OCI-LY3 (cell line): Measurements from ENCODE around the gene ASAP2.

ENCODE experiments used
- H2AFZ ChIP-seq: fragments of 200-600, 300-600 bp; shearing (Covaris generic); 2 replicates; pipeline ENCODE4 v1.6.0; 2014; ENCODE audit warnings: antibody characterized with exemption, low read depth, low read length
- H3K27ac ChIP-seq: fragments of 200-600, 300-600 bp; sonication (generic); 2 replicates; pipeline ENCODE4 v1.5.1; 2014; ENCODE audit warnings: mild to moderate bottlenecking, low read length, moderate library complexity, mixed read lengths
- H3K27me3 ChIP-seq: fragments of 200-600, 300-600 bp; sonication (generic); 2 replicates; pipeline ENCODE4 v1.6.1; 2014; ENCODE audit warnings: low read depth, low read length, mixed read lengths
- H3K36me3 ChIP-seq: fragments of 200-600, 300-600 bp; sonication (generic); replicated peaks from 2 replicates; pipeline ENCODE3; 2014; ENCODE audit warnings: low read depth, low read length, mixed read lengths
- H3K4me1 ChIP-seq: fragments of 300-600, 200-600 bp; sonication (generic); 2 replicates; pipeline ENCODE4 v1.6.1; 2014; ENCODE audit warnings: low read length, mixed read lengths
- H3K4me2 ChIP-seq: fragments of 200-600, 300-600 bp; sonication (generic); 2 replicates; pipeline ENCODE4 v1.6.1; 2014; ENCODE audit warnings: low read length, mixed read lengths
- H3K4me3 ChIP-seq: fragments of 300-600, 200-600 bp; sonication (generic); 2 replicates; pipeline ENCODE4 v1.5.1; 2014; ENCODE audit warnings: antibody characterized with exemption, mild to moderate bottlenecking, low read length, moderate library complexity
- H3K79me2 ChIP-seq: fragments of 300-600, 200-600 bp; shearing (Covaris generic); 2 replicates; pipeline ENCODE4 v1.6.1; 2014; ENCODE audit warnings: mild to moderate bottlenecking, low read length, mixed read lengths
- H3K9ac ChIP-seq: fragments of 300-600, 200-600 bp; shearing (Covaris generic); 2 replicates; pipeline ENCODE4 v1.6.0; 2014; ENCODE audit warnings: mild to moderate bottlenecking, low read length, moderate library complexity
- H3K9me3 ChIP-seq: fragments of 200-600, 300-600 bp; shearing (Covaris generic); 2 replicates; pipeline ENCODE4 v1.6.1; 2014; ENCODE audit warnings: low read length, mixed read lengths; ENCODE audit not compliant: insufficient read depth
- H4K20me1 ChIP-seq: fragments of 200-600, 300-600 bp; sonication (generic); 2 replicates; pipeline ENCODE4 v1.6.1; 2016; ENCODE audit warnings: low read length, mixed read lengths; ENCODE audit not compliant: insufficient read depth
- EZH2phosphoT487 ChIP-seq: fragments of 200-600 bp; shearing (Covaris generic); IDR thresholded peaks from 2 replicates; pipeline ENCODE4 v1.6.1; 2018; ENCODE audit warnings: antibody characterized with exemption, mixed run types, low read depth
- TF ChIP-seq, protein P1 (sequence below): fragments of 200-600, 300-600 bp; sonication (generic); IDR thresholded peaks from 2 replicates; pipeline ENCODE4 v1.5.1; 2014; ENCODE audit warnings: antibody characterized with exemption, low read length, low read depth

Gene ASAP2

DNA sequence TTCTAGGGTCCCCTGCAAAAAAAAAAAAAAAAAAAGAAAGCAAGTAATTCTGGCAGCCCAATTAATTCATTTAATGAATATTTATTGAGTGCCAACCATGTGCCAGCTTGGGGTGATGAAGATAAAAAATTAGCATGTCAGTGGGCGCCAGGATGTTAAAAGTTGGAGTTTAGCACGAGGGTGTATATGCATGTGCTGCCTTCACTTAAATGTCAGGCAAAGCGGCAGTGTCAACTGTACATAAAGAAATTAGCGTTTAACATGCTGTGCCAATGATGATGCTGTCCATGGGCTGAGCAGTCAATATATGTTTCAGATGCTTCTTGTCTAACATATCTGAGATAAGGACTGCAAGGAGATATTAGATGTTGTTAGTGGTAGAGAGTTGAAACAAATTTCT, 49.5 kb downstream of the ASAP2 start:
- H4K20me1 ChIP-seq, result no peaks in the 10 kb centered on the region
- H3K9me3 ChIP-seq, result no peaks in the 10 kb centered on the region
- peaks cover 6% of the 10 kb centered on the region; the same call in 1 of the 2 replicates for H3K27me3 ChIP-seq
- H2AFZ ChIP-seq, result no peak overlapping the region
- no peak for TF ChIP-seq EZH2phosphoT487
- TF ChIP-seq, protein P1, sequence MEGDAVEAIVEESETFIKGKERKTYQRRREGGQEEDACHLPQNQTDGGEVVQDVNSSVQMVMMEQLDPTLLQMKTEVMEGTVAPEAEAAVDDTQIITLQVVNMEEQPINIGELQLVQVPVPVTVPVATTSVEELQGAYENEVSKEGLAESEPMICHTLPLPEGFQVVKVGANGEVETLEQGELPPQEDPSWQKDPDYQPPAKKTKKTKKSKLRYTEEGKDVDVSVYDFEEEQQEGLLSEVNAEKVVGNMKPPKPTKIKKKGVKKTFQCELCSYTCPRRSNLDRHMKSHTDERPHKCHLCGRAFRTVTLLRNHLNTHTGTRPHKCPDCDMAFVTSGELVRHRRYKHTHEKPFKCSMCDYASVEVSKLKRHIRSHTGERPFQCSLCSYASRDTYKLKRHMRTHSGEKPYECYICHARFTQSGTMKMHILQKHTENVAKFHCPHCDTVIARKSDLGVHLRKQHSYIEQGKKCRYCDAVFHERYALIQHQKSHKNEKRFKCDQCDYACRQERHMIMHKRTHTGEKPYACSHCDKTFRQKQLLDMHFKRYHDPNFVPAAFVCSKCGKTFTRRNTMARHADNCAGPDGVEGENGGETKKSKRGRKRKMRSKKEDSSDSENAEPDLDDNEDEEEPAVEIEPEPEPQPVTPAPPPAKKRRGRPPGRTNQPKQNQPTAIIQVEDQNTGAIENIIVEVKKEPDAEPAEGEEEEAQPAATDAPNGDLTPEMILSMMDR, result no peak
- H3K4me3 ChIP-seq, result no peak overlapping the region
- H3K9ac ChIP-seq, result no peak overlapping the region
- H3K79me2 ChIP-seq, result no peaks in the 10 kb centered on the region
- no peak overlapping the region for H3K27ac ChIP-seq
- no peak overlapping the region for H3K4me2 ChIP-seq
- no peaks in the 10 kb centered on the region for H3K36me3 ChIP-seq
- no peaks in the 10 kb centered on the region for H3K4me1 ChIP-seq

DNA sequence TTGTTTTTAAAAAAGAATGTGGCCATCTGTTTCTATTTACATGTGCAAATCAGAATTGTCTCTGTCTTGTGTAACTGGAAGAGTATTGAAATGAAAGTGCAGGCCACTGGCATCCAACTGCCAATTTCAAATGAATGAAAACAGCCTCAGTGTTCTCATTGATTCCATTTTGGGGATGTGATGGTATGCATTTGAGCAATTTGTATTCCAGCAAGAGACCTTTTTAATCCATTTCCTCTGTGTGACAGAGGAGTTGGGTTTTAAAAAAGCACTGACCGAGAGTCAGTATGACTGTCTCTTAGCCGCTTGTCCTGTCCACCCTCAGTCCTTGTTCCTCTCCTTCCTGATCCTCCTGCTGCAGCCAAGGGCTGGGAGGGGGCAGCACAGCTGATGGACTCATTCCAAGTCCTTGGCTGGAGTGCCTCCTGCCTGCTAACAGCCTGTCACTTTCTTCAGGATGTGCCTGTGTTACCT, 50.0 kb downstream of the ASAP2 start:
- H3K27me3 ChIP-seq, result peaks cover 6% of the 10 kb centered on the region; the same call in 1 of the 2 replicates
- no peaks in the 10 kb centered on the region for H3K9me3 ChIP-seq
- no peak overlapping the region for H3K4me2 ChIP-seq
- no peaks in the 10 kb centered on the region for H3K4me1 ChIP-seq
- no peak overlapping the region for H3K9ac ChIP-seq
- no peak overlapping the region for H3K27ac ChIP-seq
- H3K79me2 ChIP-seq, result no peaks in the 10 kb centered on the region
- no peak for TF ChIP-seq EZH2phosphoT487
- TF ChIP-seq, protein P1, result no peak
- H4K20me1 ChIP-seq, result no peaks in the 10 kb centered on the region
- H3K36me3 ChIP-seq, result no peaks in the 10 kb centered on the region
- no peak overlapping the region for H3K4me3 ChIP-seq
- no peak overlapping the region for H2AFZ ChIP-seq

DNA sequence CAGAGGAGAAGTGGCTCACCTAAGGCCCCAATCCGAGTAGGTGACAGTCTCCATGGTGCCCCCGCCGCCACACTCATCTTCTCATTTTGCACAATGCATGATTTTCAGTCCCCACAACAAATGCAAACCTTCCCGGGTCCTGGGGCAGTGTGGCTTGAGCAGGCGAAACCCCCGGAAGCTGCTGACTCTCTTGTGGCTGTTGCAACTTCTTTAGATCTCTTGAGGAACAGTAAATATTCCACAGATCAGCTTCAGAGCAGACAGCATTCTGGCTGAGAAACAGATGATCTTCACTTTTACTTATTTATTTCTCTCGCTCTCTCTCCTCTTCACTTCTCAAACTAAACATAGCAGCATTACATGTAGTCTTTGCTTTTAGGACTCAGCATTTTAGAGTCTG, 51.9 kb downstream of the ASAP2 start:
- H3K27ac ChIP-seq, result no peak overlapping the region
- H3K4me2 ChIP-seq, result no peak overlapping the region
- H3K36me3 ChIP-seq, result no peaks in the 10 kb centered on the region
- no peaks in the 10 kb centered on the region for H4K20me1 ChIP-seq
- H2AFZ ChIP-seq, result no peak overlapping the region
- no peaks in the 10 kb centered on the region for H3K9me3 ChIP-seq
- TF ChIP-seq, protein P1, result no peak
- TF ChIP-seq EZH2phosphoT487, result no peak
- no peaks in the 10 kb centered on the region for H3K4me1 ChIP-seq
- H3K9ac ChIP-seq, result no peak overlapping the region
- H3K27me3 ChIP-seq, result peaks cover 6% of the 10 kb centered on the region; the same call in 1 of the 2 replicates
- H3K79me2 ChIP-seq, result no peaks in the 10 kb centered on the region
- no peak overlapping the region for H3K4me3 ChIP-seq

DNA sequence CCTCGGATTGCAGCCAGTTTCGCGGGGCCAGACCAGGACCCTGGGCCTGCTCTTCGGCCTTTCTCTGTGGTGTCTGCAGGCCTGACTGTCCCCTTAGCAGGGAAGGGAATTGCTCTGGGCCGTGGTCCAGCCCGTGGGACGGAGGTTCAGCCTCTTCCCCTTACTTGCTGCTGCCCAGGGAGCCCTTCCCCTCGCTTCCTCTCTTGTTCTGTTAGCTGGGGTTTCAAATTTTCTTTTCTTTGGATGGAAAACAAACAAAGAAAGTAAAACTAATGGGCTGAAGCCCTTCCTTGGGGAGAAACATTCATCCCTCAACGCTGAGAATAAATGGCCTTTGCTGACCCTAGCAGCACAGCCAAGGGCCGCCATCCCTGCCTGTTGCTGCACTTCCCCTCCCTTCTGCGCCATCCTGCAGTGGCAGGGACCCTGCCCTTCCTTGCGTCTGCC, 52.4 kb downstream of the ASAP2 start:
- Histone ChIP-seq H3K4me1 (no peaks in the 10 kb centered on the region), H3K4me3 (no peak overlapping the region), H3K27me3 (peaks cover 6% of the 10 kb centered on the region; the same call in 1 of the 2 replicates), H4K20me1 (no peaks in the 10 kb centered on the region), H3K9me3 (no peaks in the 10 kb centered on the region), H3K27ac (no peak overlapping the region), H3K79me2 (no peaks in the 10 kb centered on the region), H3K4me2 (no peak overlapping the region), H2AFZ (no peak overlapping the region), H3K36me3 (no peaks in the 10 kb centered on the region), H3K9ac (no peak overlapping the region)
- TF ChIP-seq, protein P1, result no peak
- no peak for TF ChIP-seq EZH2phosphoT487
